ENCODE measurements around the gene GARRE1.
"Not testable (repeated sequence)": the region's sequence is repeated elsewhere in the genome, so short reads cannot be mapped to it uniquely, and the experiment has no call there.

Gene GARRE1

GRCh38 chr19:34248941-34249340 is 5.4 kb upstream of the GARRE1 start:
- no peak for TF ChIP-seq EZH2 (IDR thresholded peaks at IDR 0.05; ENCODE audit: borderline replicate concordance, low read depth, low read length, severe bottlenecking)
- TF ChIP-seq CTCF (IDR thresholded peaks at IDR 0.05; ENCODE audit: borderline replicate concordance, extremely low read depth, low read length, poor library complexity, severe bottlenecking) = no peak
- Histone ChIP-seq H3K27me3 (ENCODE audit: insufficient read depth, low read length, poor library complexity) (no peaks in the 10 kb centered on the region), H3K27ac (ENCODE audit: low read length) (no peak overlapping the region), H3K36me3 (ENCODE audit: insufficient read depth, low read length) (no peaks in the 10 kb centered on the region), H3K79me2 (ENCODE audit: insufficient read depth, low read length) (no peaks in the 10 kb centered on the region), H3K9me3 (ENCODE audit: insufficient read depth, low read length, severe bottlenecking) (no peaks in the 10 kb centered on the region), H4K20me1 (ENCODE audit: insufficient read depth, low read length) (no peaks in the 10 kb centered on the region), H3K4me1 (ENCODE audit: insufficient read depth, low read length) (peaks cover 3% of the 10 kb centered on the region), H3K4me3 (ENCODE audit: low read depth in 1 of 2, low read length in 2 of 2) (no peak overlapping the region), H2AFZ (ENCODE audit: low read depth, low read length) (no peak overlapping the region), H3K4me2 (ENCODE audit: insufficient read depth, low read length) (no peak overlapping the region), H3K9ac (ENCODE audit: low read depth, low read length) (no peak overlapping the region)
- no peak for DNase-seq
- ATAC-seq (ENCODE audit: insufficient read depth, low read depth) = no peak

GRCh38 chr19:34253167-34253566 is 1.2 kb upstream of the GARRE1 start:
- not testable (repeated sequence) for H3K36me3 ChIP-seq (ENCODE audit: insufficient read depth, low read length); H3K9me3 ChIP-seq (ENCODE audit: insufficient read depth, low read length, severe bottlenecking); ATAC-seq (ENCODE audit: insufficient read depth, low read depth); H3K27me3 ChIP-seq (ENCODE audit: insufficient read depth, low read length, poor library complexity); H3K9ac ChIP-seq (ENCODE audit: low read depth, low read length); DNase-seq; H3K4me2 ChIP-seq (ENCODE audit: insufficient read depth, low read length); H3K27ac ChIP-seq (ENCODE audit: low read length); H3K4me3 ChIP-seq (ENCODE audit: low read depth in 1 of 2, low read length in 2 of 2); H4K20me1 ChIP-seq (ENCODE audit: insufficient read depth, low read length)
- Histone ChIP-seq H2AFZ (ENCODE audit: low read depth, low read length) (peak overlapping the region; percentile 99; the same call in 1 of the 2 replicates), H3K4me1 (ENCODE audit: insufficient read depth, low read length) (peaks cover 21% of the 10 kb centered on the region), H3K79me2 (ENCODE audit: insufficient read depth, low read length) (peaks cover 16% of the 10 kb centered on the region)

GRCh38 chr19:34253681-34254045 is 691 bp upstream of the GARRE1 start:
- not testable (repeated sequence) for H3K36me3 ChIP-seq (ENCODE audit: insufficient read depth, low read length); ATAC-seq (ENCODE audit: insufficient read depth, low read depth); H4K20me1 ChIP-seq (ENCODE audit: insufficient read depth, low read length); DNase-seq; H3K9me3 ChIP-seq (ENCODE audit: insufficient read depth, low read length, severe bottlenecking); H3K27me3 ChIP-seq (ENCODE audit: insufficient read depth, low read length, poor library complexity); H3K27ac ChIP-seq (ENCODE audit: low read length)
- H3K79me2 ChIP-seq (ENCODE audit: insufficient read depth, low read length) = peaks cover 16% of the 10 kb centered on the region
- peak overlapping the region; percentile 97 for H3K4me2 ChIP-seq (ENCODE audit: insufficient read depth, low read length)
- peak overlapping the region; percentile 99 for H2AFZ ChIP-seq (ENCODE audit: low read depth, low read length)
- H3K4me1 ChIP-seq (ENCODE audit: insufficient read depth, low read length) = peaks cover 21% of the 10 kb centered on the region
- peak overlapping the region; percentile 80; the same call in 1 of the 2 replicates for H3K9ac ChIP-seq (ENCODE audit: low read depth, low read length)
- peak overlapping the region in 1 of 2 experiments; percentile 66; a peak in 2 of 4 replicates for H3K4me3 ChIP-seq (ENCODE audit: low read depth in 1 of 2, low read length in 2 of 2)

- Histone ChIP-seq H3K27ac (ENCODE audit: low read length) (peak overlapping the region; percentile 48; the same call in 1 of the 2 replicates), H3K4me2 (ENCODE audit: insufficient read depth, low read length) (peak overlapping the region; percentile 97), H3K36me3 (ENCODE audit: insufficient read depth, low read length) (no peaks in the 10 kb centered on the region), H3K9me3 (ENCODE audit: insufficient read depth, low read length, severe bottlenecking) (no peaks in the 10 kb centered on the region), H4K20me1 (ENCODE audit: insufficient read depth, low read length) (no peaks in the 10 kb centered on the region), H3K27me3 (ENCODE audit: insufficient read depth, low read length, poor library complexity) (no peaks in the 10 kb centered on the region), H3K9ac (ENCODE audit: low read depth, low read length) (peak overlapping the region; percentile 80), H3K4me1 (ENCODE audit: insufficient read depth, low read length) (peaks cover 21% of the 10 kb centered on the region), H3K79me2 (ENCODE audit: insufficient read depth, low read length) (peaks cover 16% of the 10 kb centered on the region), H3K4me3 (ENCODE audit: low read depth in 1 of 2, low read length in 2 of 2) (peak overlapping the region; percentile 57 to 66; a peak in 3 of 4 replicates), H2AFZ (ENCODE audit: low read depth, low read length) (peak overlapping the region; percentile 73)
- DNase-seq (peak; percentile 24), ATAC-seq (ENCODE audit: insufficient read depth, low read depth) (peak; percentile 47)
- TF ChIP-seq EZH2 (IDR thresholded peaks at IDR 0.05; ENCODE audit: borderline replicate concordance, low read depth, low read length, severe bottlenecking) = peak; percentile 28
- no peak for TF ChIP-seq CTCF (IDR thresholded peaks at IDR 0.05; ENCODE audit: borderline replicate concordance, extremely low read depth, low read length, poor library complexity, severe bottlenecking)
Measured at GRCh38 chr19:34254698-34255432, 511 bp downstream of the GARRE1 start.
